Esophagus squamous epithelium (tissue), 4 donors: ENCODE measurements around the gene PCDHB13.

Experiments used
- POLR2A ChIP-seq, 4 donors: fragments of 450-650 bp; IDR thresholded peaks; one replicate each; pipeline ENCODE4 v1.6.1; 2017; ENCODE audit warnings: antibody characterized with exemption in 4 of 4, mild to moderate bottlenecking in 4 of 4, moderate library complexity in 3 of 4
- TF ChIP-seq, protein P1 (sequence below), 6 experiments: fragments of 450-650 bp in 4 of 6; fragments of 200-600 bp in 2 of 6; sonication (generic) in 2 of 6; IDR thresholded peaks; one replicate each; pipeline ENCODE4 v1.5.1; 2016 to 2019; ENCODE audit warnings: antibody characterized with exemption in 6 of 6, mild to moderate bottlenecking in 4 of 6, moderate library complexity in 4 of 6

DNA sequence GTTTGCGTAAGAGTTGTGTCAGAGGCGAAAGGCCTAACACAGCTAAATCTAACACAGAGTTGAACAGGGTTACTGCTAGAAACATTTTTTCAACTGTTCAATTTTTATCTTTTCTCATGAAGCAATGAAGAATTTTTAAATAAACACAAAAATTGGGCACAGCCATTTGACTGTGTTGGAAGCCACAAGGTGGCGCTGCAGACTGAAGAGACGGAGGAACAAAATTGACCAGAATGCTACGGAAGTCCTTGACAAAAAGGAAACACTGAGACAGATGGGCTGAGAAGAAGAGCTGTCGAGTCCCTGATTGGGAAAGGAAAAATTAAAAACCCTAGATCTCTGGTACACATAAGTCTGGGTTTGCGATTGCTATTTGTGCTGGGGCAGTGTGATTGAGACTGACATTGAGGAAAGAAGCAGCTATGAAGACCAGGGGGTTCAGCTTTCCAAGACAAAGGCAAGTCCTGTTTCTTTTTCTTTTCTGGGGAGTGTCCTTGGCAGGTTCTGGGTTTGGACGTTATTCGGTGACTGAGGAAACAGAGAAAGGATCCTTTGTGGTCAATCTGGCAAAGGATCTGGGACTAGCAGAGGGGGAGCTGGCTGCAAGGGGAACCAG is 26.7 kb upstream of the PCDHB13 start, which contains the start of gene PCDHB9:
- TF ChIP-seq, protein P1, sequence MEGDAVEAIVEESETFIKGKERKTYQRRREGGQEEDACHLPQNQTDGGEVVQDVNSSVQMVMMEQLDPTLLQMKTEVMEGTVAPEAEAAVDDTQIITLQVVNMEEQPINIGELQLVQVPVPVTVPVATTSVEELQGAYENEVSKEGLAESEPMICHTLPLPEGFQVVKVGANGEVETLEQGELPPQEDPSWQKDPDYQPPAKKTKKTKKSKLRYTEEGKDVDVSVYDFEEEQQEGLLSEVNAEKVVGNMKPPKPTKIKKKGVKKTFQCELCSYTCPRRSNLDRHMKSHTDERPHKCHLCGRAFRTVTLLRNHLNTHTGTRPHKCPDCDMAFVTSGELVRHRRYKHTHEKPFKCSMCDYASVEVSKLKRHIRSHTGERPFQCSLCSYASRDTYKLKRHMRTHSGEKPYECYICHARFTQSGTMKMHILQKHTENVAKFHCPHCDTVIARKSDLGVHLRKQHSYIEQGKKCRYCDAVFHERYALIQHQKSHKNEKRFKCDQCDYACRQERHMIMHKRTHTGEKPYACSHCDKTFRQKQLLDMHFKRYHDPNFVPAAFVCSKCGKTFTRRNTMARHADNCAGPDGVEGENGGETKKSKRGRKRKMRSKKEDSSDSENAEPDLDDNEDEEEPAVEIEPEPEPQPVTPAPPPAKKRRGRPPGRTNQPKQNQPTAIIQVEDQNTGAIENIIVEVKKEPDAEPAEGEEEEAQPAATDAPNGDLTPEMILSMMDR (IDR thresholded peaks at IDR 0.05): peak in 4 of 6 experiments; percentile 9 to 37 (median 19)
- no peak for TF ChIP-seq POLR2A (IDR thresholded peaks at IDR 0.05)
